WI38 (cell line): ENCODE results near the gene TWIST2.

Source experiments
- H3K4me3 ChIP-seq: 2 replicates; pipeline ENCODE4 v1.5.1; 2011; ENCODE audit warnings: low read depth, mild to moderate bottlenecking, control low read depth, low read length
- TF ChIP-seq, protein P1 (sequence below): IDR thresholded peaks from 2 replicates; pipeline ENCODE4 v1.5.1; 2012; ENCODE audit warnings: low read depth, mild to moderate bottlenecking, control low read depth, low read length

The TWIST2 gene

DNA sequence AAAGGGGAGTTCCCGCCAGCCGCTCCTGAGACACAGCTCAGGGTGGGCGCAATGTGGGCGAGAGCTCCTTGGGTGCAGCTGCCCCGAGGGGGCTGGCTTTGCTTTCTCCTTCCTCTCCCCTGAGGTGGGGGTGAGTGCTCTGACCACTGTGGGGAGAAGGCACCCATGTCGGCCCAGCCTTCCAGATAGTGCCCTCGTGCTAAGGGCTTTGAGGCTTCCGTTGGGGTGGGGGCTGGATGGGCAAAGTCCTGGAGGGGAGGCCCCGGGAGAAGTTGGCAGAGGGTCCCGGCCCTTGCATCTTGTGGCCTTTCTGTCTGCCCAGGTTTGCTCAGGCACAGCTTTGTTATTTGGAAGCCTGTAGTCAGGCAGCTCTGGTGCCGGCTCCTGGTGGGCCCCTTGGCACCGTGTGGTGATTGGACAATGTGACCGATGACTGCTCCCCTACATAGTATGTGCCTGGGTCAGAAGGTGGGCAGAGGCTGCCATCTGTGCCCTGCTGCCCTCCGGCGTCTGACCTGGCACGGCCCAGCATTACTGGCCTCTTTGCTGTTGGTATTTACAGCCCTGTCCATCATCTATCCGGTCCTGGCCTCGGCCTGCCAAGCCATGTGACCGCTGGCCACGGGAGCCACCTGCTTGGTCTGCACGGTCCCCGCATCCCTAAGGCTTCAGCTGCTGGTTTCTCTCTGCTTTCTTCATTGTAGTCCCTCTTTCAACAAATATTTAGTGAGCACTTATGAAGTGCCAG, 50.8 kb downstream of the TWIST2 start:
- TF ChIP-seq, protein P1, sequence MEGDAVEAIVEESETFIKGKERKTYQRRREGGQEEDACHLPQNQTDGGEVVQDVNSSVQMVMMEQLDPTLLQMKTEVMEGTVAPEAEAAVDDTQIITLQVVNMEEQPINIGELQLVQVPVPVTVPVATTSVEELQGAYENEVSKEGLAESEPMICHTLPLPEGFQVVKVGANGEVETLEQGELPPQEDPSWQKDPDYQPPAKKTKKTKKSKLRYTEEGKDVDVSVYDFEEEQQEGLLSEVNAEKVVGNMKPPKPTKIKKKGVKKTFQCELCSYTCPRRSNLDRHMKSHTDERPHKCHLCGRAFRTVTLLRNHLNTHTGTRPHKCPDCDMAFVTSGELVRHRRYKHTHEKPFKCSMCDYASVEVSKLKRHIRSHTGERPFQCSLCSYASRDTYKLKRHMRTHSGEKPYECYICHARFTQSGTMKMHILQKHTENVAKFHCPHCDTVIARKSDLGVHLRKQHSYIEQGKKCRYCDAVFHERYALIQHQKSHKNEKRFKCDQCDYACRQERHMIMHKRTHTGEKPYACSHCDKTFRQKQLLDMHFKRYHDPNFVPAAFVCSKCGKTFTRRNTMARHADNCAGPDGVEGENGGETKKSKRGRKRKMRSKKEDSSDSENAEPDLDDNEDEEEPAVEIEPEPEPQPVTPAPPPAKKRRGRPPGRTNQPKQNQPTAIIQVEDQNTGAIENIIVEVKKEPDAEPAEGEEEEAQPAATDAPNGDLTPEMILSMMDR, result no peak

DNA sequence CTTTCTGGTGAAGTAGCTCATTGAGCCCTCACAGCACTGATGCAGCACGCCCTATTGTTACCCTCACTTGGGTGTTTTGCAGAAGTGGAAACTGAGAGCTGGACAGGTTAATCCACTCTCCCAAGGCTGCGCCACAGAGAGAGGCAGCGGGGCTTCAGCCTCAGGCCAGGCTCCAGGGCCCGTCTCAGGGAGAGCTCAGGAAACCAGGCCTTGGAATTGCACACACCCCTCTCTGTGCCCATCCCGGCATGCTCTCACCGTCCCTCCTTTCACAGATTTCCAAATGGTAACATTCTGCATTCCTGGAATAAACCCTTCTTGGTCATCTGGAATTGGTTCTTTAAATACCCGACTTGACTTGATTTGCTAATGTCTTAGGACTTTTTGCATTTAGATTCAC, 51.5 kb downstream of the TWIST2 start:
- no peak overlapping the region for H3K4me3 ChIP-seq
- TF ChIP-seq, protein P1, result no peak

More for the DNA sequence above, 50.8 kb downstream of the TWIST2 start:
- no peak overlapping the region for H3K4me3 ChIP-seq

DNA sequence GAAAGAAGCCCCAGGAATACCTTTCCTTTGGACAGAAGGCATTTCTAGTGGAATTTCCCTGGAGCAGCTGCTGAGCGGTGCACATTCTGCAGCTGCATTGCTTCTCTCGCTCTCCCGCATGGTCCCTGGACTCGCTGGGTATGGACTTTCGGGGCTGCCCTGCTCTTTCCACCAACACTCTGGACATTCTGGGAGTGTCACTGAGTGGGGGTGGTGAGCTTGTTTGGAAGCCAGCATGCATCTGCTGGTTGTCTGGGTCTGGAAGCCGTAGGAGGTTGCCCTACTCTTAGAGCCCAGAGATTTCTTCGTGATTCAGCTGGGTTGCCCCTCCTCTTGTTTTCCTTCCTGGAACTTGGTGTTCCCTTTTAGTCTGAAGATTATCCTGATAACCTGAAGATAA, 52.6 kb downstream of the TWIST2 start:
- TF ChIP-seq, protein P1, result no peak
- H3K4me3 ChIP-seq, result no peak overlapping the region

DNA sequence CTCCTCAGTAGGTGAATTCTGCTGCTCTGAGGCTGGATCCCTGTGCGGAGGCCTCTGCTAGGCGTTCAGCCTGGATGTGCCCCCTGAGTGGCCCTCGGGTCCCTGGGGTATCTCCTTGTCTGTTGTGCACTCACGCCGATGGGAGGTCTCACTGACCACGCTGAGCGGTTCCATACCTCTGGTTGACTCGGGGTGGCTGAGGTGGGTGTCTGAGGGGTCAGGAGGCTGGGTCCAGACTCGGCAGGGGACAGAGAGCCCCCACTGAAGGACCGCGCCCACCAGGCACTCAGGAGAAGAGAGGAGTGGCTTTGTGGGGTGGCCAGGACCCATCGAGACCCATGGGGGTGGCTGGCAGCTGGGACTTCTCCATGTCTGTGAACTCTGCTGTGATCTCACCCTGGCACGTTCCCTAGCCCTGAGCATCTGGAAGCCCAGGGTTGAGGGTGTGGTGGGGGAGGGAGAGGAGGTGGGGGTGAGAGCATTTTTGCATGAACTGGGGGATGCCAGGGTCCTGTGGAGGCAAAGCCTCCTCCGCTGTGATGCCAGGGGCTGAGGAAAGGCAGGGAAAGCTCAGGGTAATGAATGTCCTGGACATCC, 53.7 kb downstream of the TWIST2 start:
- no peak overlapping the region for H3K4me3 ChIP-seq
- TF ChIP-seq, protein P1, result no peak

DNA sequence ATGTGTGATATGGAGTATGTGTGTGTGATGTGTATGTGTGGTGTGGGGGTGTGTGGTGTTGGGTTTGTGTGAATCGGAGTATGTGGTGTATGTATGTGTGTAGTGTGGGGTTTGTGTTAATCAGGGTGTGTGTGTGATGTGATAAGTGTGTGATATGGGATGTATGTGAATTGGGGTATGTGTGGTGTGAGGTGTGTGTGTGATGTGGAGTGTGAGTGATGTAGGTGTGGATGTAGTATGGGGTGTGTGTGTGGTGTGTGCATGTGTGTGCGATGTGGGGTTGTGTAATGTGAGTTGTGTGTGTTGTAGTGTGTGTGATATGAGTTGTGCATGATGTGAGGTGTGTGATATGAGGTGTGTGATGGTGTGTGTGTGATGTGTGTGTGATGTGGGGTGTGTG, 54.4 kb downstream of the TWIST2 start:
- TF ChIP-seq, protein P1, result no peak

DNA sequence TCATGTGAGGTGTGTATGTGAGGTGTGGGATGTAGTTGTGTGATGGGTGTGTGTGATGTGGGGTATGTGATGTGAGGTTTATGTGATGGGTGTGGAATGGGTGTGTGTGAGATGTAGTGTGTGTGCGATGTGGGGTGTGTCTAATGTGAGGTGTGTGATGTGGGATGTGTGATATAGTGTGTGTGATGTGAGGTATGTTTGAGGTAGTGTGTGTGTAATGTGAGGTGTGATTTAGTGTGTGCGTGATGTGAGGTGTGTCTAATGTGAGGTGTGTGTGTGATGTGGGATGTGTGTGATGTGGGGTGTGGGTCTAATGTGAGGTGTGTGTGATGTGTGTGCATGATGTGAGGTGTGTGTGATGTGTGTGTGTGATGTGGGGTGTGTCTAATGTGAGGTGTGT, 55.3 kb downstream of the TWIST2 start:
- no peak overlapping the region for H3K4me3 ChIP-seq
- TF ChIP-seq, protein P1, result no peak

More for the DNA sequence above, 54.4 kb downstream of the TWIST2 start:
- H3K4me3 ChIP-seq, result no peak overlapping the region

DNA sequence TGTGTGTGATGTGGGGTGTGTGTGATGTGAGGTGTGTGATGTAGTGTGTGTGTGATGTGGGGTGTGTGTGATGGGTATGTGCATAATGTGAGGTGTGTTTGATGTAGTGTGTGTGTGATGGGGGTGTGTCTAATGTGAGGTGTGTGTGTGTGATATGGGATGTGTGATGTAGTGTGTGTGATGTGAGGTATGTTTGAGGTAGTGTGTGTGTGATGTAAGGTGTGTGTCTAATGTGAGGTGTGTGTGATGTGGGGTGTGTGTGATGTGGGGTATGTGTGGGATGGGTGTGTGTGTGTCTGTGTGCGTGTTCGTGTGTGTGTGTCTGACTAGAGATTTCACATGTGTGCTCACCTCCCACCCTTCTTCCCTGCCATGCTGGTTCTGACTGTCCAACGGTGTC, 56.3 kb downstream of the TWIST2 start:
- H3K4me3 ChIP-seq, result no peak overlapping the region
- TF ChIP-seq, protein P1, result no peak
